ENCODE data around the gene STAMBPL1.
A peak's percentile ranks its signal among the peaks of the same experiment; 100 is the strongest.
"Not testable (repeated sequence)": the region's sequence is repeated elsewhere in the genome, so short reads cannot be mapped to it uniquely, and the experiment has no call there.

Gene STAMBPL1

DNA sequence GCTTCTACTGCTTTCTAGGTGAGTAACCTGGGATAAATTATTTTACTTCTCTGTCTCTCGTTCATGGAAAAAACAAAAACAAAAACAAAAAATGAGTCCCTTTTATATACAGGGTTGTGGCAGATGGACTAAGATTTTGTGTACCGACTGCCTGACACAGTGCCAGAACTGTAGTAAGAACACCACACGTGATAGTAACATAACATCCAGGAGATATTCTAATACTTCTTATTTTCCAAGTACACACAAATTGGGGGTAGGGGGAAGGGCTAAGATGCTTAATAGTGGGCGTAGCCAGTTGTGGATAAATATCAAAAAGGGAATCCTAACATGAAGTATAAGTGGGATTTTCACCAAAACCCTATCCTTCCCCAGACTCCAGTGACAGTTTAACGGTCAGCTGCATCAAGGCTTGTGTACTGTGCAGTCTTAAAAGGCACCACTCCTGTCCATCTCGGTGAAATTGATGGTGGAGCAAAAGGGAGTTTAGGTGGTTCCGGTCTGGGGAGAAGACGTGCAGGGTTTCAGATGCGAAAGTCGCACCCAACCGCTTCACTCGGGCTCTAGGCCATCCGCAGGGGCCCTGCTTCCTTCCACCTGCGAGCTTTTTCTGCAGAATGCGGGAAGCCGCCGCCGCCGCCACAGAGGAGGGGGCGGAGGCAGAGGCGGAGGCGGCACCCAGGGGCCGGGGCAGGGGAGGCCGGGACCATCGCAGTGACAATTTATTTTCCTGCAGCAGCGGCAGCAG lies at the start of gene STAMBPL1:
STAMBPL1 (plus strand) TSS at position 712 of the 748 bp plus-strand sequence. CDS start 21,464 bp downstream, outside the sequence.
- DNase-seq = peak; percentile 90

GRCh38 chr10:88830643-88831268 lies 49.3 kb upstream of the STAMBPL1 start:
- peak; percentile 63 for DNase-seq

- DNase-seq = peak; percentile 82
These were observed 48.3 kb upstream of the STAMBPL1 start for GRCh38 chr10:88831709-88832108.

DNA sequence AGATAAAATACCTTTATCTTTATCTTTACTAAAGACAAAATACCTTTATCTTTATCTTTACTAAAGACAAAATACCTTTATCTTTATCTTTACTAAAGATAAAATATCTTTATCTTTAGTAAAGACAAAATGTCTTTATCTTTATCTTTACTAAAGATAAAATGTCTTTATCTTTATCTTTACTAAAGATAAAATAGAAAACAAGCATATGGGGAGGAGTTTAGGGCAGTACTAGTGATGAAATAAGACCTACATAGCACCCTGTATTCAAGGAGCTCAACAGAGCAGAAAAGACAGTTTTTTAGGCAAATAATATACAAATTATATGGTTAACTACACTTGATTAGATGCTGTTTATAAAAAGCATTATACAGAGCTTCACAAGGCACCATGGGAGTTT lies 47.7 kb upstream of the STAMBPL1 start:
- no peak for DNase-seq

DNA sequence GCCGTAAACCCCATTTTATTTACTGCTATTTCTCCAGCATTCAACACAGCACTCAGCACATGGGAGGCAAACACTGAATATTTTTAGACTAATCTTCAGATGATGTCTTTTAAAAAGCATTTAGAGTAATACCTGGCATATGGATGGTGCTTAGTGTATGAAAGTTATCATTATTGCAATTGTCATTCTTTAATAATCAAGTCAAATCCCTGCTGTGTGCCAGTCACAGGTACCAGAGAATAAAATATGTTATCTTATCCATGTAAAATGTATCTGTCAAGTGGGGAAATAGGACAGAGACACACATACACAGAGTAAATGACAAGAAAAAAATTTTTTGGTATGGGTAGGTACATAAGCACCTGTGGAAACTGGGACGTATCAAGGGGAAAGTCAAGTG lies 46.9 kb upstream of the STAMBPL1 start:
- no peak for DNase-seq

GRCh38 chr10:88833723-88834122 lies 46.3 kb upstream of the STAMBPL1 start:
- DNase-seq = no peak

- DNase-seq = peak; percentile 92
These were observed 44.7 kb upstream of the STAMBPL1 start for GRCh38 chr10:88835096-88835909.

DNA sequence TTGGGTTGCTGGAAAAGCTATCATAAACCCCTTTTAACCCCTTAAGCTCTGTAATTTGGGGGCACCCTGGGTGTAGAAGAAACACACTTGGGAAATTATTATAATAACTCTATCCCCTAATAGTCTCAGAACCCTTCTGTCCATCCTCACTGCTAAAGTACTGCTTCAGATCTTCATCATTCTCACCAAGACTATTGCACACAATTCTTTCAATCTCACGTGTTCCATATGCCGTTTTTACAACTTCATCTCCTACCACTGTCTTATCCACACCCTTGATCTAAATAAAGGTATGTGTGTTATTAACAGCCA lies 44.2 kb upstream of the STAMBPL1 start:
- no peak for DNase-seq

DNA sequence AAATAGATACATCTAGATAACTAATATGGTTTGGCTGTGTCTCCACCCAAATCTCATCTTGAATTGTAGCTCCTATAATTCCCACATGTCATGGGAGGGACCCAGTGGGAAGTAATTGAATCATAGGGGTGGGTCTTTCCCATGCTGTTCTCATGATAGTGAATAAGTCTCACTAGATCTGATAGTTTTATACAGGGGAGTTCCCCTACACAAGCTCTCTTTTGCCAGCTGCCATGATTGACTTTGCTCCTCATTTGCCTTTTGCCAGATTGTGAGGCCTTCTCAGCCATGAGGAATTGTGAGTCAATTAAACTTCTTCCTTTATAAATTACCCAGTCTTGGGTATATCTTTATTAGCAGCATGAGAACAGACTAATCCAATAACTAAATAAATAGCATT lies 42.4 kb upstream of the STAMBPL1 start:
- not testable (repeated sequence) for DNase-seq

- no peak for DNase-seq
These were observed 41.2 kb upstream of the STAMBPL1 start for GRCh38 chr10:88838766-88839350.

GRCh38 chr10:88840104-88840503 lies 39.9 kb upstream of the STAMBPL1 start:
- no peak for DNase-seq

DNA sequence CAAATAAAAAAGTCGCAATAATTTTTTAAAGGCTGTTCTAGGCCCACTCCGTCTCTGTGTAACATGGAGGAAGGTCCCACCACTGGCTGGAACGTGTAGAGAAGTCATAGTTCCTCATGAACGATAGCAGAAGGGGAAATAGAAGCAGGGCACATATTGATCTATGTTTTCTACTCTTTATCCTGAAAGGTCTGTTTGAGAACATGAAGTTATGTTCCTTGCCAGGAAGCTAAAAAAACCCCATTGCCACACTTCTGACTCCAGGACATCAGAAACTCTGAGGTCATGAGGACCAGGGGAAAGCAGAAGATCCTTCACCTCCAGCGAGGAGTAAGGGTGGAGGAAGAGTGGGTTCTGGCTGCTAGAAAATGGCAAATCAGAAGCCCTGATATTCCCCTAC lies 39.2 kb upstream of the STAMBPL1 start:
- DNase-seq = no peak

- DNase-seq = no peak
These were observed 38.5 kb upstream of the STAMBPL1 start for GRCh38 chr10:88841316-88842111.

- no peak for DNase-seq
These were observed 36.9 kb upstream of the STAMBPL1 start for GRCh38 chr10:88843171-88843570.

DNA sequence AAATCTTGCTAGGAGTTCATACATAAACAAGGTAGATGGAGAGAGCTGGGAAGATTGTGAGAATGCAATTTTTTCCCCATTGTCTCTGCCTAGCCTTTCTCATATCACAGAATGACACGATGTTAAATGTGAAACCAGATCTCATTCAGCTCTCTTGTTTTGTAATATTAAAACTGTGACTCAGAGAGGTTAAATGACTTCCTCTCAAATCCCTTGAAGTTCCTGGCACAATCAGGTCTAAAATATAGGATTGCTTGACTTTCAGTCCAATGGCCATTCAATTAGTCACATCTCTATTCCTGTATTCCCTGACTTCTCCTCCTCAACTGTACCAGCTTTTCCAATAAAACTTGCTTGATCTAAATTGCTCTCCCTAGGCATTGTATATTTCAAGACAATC lies 31.5 kb upstream of the STAMBPL1 start:
- peak; percentile 70 for DNase-seq

DNA sequence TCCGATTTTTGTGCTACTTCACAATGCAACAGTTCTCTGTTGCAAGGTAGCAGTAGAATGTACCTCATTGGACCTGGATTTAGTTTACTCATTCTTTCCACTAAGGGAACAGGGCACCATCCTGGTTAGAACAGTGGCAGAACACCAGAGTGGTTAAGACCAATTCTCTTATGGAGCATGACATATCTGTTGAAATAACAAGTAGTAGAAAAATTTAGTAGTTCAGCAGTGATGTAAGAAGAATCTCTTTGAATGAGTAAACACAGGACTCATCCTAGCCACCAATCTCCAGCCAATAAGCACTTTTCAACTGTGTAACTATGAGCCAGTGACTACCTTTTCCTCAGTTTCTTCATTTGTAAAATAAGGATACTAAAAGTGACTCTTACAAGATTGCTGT lies 30.8 kb upstream of the STAMBPL1 start:
- peak; percentile 78 for DNase-seq

DNA sequence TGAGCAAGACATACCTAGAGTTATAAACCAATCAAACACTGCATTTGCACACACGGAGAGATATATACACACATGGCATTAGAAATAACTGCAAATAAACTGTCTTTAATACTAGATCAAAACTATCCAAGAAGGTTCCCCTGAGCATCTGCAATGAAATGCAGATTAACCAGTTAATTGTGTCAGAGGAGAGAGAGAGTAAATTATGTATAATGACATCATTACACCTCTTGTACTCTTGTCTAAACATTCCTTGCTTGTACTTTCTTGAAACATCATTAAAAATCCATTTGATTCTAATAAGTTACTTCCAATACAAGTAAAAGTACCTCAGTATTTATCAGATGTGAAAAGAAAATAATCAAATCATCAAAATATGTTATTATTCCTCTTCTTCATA lies 29.3 kb upstream of the STAMBPL1 start:
- DNase-seq = no peak

- peak; percentile 63 for DNase-seq
These were observed 28.3 kb upstream of the STAMBPL1 start, which contains the start of gene ANKRD22 for GRCh38 chr10:88851706-88852105. ANKRD22 (minus strand) TSS chr10:88851844; CDS start chr10:88851607, 237 bp downstream.

- no peak for DNase-seq
These were observed 27.7 kb upstream of the STAMBPL1 start for GRCh38 chr10:88852327-88852726.

DNA sequence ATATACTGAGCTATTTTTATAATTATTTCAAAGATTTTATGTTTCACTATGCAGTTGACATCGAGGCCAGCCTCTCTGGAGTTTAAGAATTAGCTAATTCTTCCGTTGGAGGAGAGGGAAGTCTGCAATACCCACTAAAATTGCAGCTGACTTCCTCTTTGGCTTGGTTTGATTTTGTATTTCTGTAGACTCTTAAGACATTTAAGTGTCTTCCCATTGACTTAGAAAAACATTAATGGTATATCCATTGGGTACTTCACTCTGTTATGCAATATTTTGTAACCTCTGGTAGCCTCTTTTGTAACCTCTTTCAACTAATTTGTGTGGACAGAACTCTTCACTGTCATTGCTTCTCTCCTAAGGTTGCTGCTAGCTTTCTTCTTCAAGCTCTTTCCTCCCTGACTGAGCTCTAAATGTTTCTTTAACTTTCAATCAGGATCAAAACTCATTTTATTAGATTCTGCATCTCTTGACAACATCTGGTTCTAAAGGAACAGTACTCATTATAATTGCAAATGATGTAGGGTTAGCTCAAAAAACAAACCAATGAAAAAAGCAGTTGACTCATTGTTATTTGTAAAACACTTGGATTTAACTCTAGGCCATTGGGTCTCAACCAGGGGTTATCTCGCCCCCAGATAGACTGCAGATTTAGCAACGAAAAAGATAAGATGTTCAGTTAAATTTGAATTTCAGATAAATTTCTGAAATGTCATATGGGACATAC lies 26.7 kb upstream of the STAMBPL1 start:
- DNase-seq = no peak

- no peak for DNase-seq
These were observed 25.4 kb upstream of the STAMBPL1 start for GRCh38 chr10:88854684-88855083.

GRCh38 chr10:88857831-88858230 lies 22.2 kb upstream of the STAMBPL1 start:
- DNase-seq = no peak

Measured in activated CD4-positive, alpha-beta T cell treated with anti-CD3 and anti-CD28 coated beads, Interleukin-2, amount 50 U/mL, for 16 hours (primary cell).